OCI-M2 (cell line): ENCODE results near the gene ALKBH1.
"Not testable (repeated sequence)": the region's sequence is repeated elsewhere in the genome, so short reads cannot be mapped to it uniquely, and the experiment has no call there.

ENCODE experiments used
- DNase-seq: peaks from one replicate; lab custom pipeline; 2025; ENCODE audit not compliant: unreplicated experiment; lab: John Stamatoyannopoulos, UW

ALKBH1 gene

GRCh38 chr14:77673193-77673592 lies 34.6 kb downstream of the ALKBH1 start:
- no peak for DNase-seq

- DNase-seq: no peak
Observed at GRCh38 chr14:77667331-77667730, 40.5 kb downstream of the ALKBH1 start.

- no peak for DNase-seq
Observed at GRCh38 chr14:77663293-77663692, 44.5 kb downstream of the ALKBH1 start.

GRCh38 chr14:77661562-77661961 lies 46.3 kb downstream of the ALKBH1 start:
- DNase-seq: not testable (repeated sequence)

GRCh38 chr14:77660754-77661153 lies 47.1 kb downstream of the ALKBH1 start:
- DNase-seq: no peak

GRCh38 chr14:77659831-77660230 lies 48.0 kb downstream of the ALKBH1 start:
- no peak for DNase-seq

GRCh38 chr14:77657280-77657679 lies 50.5 kb downstream of the ALKBH1 start:
- no peak for DNase-seq

- DNase-seq: no peak
Observed at GRCh38 chr14:77654001-77654441, 53.8 kb downstream of the ALKBH1 start.

- DNase-seq: no peak
Observed at GRCh38 chr14:77649326-77649725, 58.5 kb downstream of the ALKBH1 start.

- DNase-seq: no peak
Observed at GRCh38 chr14:77648520-77649200, 59.2 kb downstream of the ALKBH1 start.

GRCh38 chr14:77647853-77648252 lies 60.0 kb downstream of the ALKBH1 start:
- DNase-seq: no peak

GRCh38 chr14:77646907-77647306 lies 60.9 kb downstream of the ALKBH1 start:
- no peak for DNase-seq

GRCh38 chr14:77645520-77646230 lies 62.1 kb downstream of the ALKBH1 start:
- DNase-seq: no peak

GRCh38 chr14:77642407-77642806 lies 65.4 kb downstream of the ALKBH1 start:
- DNase-seq: no peak

- no peak for DNase-seq
Observed at GRCh38 chr14:77641534-77642341, 66.1 kb downstream of the ALKBH1 start.

GRCh38 chr14:77640756-77641533 lies 66.9 kb downstream of the ALKBH1 start:
- no peak for DNase-seq

- no peak for DNase-seq
Observed at GRCh38 chr14:77638771-77639171, 69.1 kb downstream of the ALKBH1 start.

- not testable (repeated sequence) for DNase-seq
Observed at GRCh38 chr14:77635869-77636268, 72.0 kb downstream of the ALKBH1 start.

GRCh38 chr14:77635466-77635865 lies 72.4 kb downstream of the ALKBH1 start:
- DNase-seq: not testable (repeated sequence)

- DNase-seq: no peak
Observed at GRCh38 chr14:77630111-77630510, 77.7 kb downstream of the ALKBH1 start.

- DNase-seq: no peak
Observed at GRCh38 chr14:77625360-77625759, 82.5 kb downstream of the ALKBH1 start.
